Liver (tissue), 5 donors: ENCODE data around the gene PSEN2. TPM values are rescaled to one million over a fixed set of nuclear protein-coding genes. Genes with fewer than 3 reads are reported as not detected.

Experiments
- EGR1 ChIP-seq, 2 donors: IDR thresholded peaks; 2 replicates each; pipeline ENCODE4 v1.6.1; 2016 to 2018; ENCODE audit warnings: antibody characterized with exemption in 2 of 2, low read depth in 2 of 2
- FOXA1 ChIP-seq: IDR thresholded peaks from 2 replicates; pipeline ENCODE4 v1.6.1; 2016; ENCODE audit warnings: antibody characterized with exemption
- FOXA2 ChIP-seq: IDR thresholded peaks from 2 replicates; pipeline ENCODE4 v1.6.1; 2016; ENCODE audit warnings: antibody characterized with exemption
- GABPA ChIP-seq, 2 donors: IDR thresholded peaks in 1 of 2; conservative IDR thresholded peaks in 1 of 2; 2 replicates each; pipeline ENCODE4 v1.6.1; 2016; ENCODE audit warnings: antibody characterized with exemption in 2 of 2, mild to moderate bottlenecking in 1 of 2, moderate library complexity in 1 of 2
- HNF4A ChIP-seq, 2 donors: conservative IDR thresholded peaks; 2 replicates each; pipeline ENCODE4 v1.6.1; 2016; ENCODE audit warnings: antibody characterized with exemption in 2 of 2, mild to moderate bottlenecking in 2 of 2
- HNF4G ChIP-seq: IDR thresholded peaks from 2 replicates; pipeline ENCODE4 v1.6.1; 2016; ENCODE audit warnings: antibody characterized with exemption
- JUND ChIP-seq, 2 donors: IDR thresholded peaks; 2 replicates each; pipeline ENCODE4 v1.6.1; 2016; ENCODE audit warnings: antibody characterized with exemption in 2 of 2
- NR2F2 ChIP-seq: IDR thresholded peaks from 2 replicates; pipeline ENCODE4 v1.6.1; 2016; ENCODE audit warnings: antibody characterized with exemption
- REST ChIP-seq: IDR thresholded peaks from 2 replicates; pipeline ENCODE4 v1.6.1; 2016; ENCODE audit warnings: antibody characterized with exemption, mild to moderate bottlenecking
- RXRA ChIP-seq, 2 donors: IDR thresholded peaks; 2 replicates each; pipeline ENCODE4 v1.6.1; 2017 to 2018; ENCODE audit warnings: antibody characterized with exemption in 2 of 2, mild to moderate bottlenecking in 1 of 2
- SP1 ChIP-seq: IDR thresholded peaks from 2 replicates; pipeline ENCODE4 v1.6.1; 2018; ENCODE audit warnings: antibody characterized with exemption, mild to moderate bottlenecking
- polyA plus RNA-seq, 2 donors: library from polyadenylated mRNA; stranded (reverse) in 1 of 2; unstranded in 1 of 2; fragments of 200-250 nt in 1 of 2; fragments of >200 nt in 1 of 2; fragmentation: Nextera tagmentation in 1 of 2; extraction: Ambion mirVana in 1 of 2; gene quantifications; one replicate each; pipeline versions ENCODE4 v1.2.1 to v1.2.3, GENCODE V29; 2013 to 2015
- total RNA-seq, 2 donors: library from RNA; depleted of rRNA; stranded (reverse); fragments of >200 nt; gene quantifications; one replicate each; pipeline ENCODE4 v1.2.3, GENCODE V29; 2014
- donor health status: healthy.
- donor health status: healthy.
- donor health status: healthy.

The PSEN2 gene
- total and polyA plus RNA-seq, 4 donors = 6.9 to 19.0 (median 10.8) TPM

DNA sequence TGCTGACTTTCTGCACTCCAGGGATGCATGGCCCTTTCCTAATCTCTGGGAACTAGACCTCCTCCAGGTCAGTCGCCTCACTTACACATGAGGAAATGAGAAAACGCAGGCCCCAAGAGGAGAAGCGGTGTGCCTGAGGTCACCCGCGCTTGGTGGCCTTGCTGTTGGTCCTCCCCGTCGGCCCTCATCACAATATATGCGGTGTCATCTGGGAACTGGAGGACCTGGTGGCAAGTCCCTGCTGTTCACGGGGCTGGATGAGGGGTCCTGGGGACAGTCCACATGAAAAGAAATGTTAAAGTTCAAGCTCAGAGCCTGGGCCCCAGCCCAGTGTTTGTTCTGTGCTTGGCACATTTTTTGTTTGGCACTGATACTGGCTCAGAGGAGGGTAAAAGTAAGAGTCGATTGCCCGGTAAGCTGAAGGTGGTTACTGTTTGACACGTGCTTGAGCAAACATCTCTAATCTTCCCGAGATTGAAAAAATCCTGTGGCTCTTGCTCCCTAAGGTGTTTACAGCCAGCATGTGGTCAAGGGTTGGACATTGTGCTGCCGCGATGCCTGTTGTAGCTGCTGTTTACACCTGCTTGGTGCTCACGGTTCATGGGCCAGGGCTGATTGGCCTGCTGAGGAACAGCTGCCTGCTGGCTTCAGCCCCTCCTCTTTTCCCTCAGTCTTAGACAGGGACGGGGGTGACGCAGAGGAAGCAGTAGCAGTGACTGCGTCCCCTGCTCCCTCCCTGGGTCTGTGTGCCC lies 74.9 kb downstream of the PSEN2 start (continued):
- TF ChIP-seq GABPA (IDR thresholded peaks at IDR 0.05 in 1 of 2, conservative IDR thresholded peaks at IDR 0.05 in 1 of 2) (peak in 1 of 2 donors; percentile 38), HNF4G (no peak), JUND (IDR thresholded peaks at IDR 0.05) (peak; percentile 50 to 88), NR2F2 (peak; percentile 51), FOXA1 (peak; percentile 76), HNF4A (conservative IDR thresholded peaks at IDR 0.05) (peak; percentile 82 to 88), FOXA2 (peak; percentile 88), RXRA (IDR thresholded peaks at IDR 0.05) (peak; percentile 89 to 95), SP1 (peak; percentile 90), EGR1 (IDR thresholded peaks at IDR 0.05; ENCODE audit: low read depth in 2 of 2) (peak in 1 of 2 donors; percentile 70), REST (peak; percentile 62)

Other genes starting within 250 kb of the PSEN2 start
- gene ITPKB, start 131.3 kb upstream of the PSEN2 start, total RNA-seq = 1 to 10 TPM; 5.6 to 5.8 TPM
- gene ITPKB, start 131.3 kb upstream of the PSEN2 start, polyA plus RNA-seq = 1 to 10 TPM in 1 of 2 donors, under 1 TPM in 1; 0.61 to 1.8 TPM
- gene COQ8A, start 69.7 kb downstream of the PSEN2 start, total RNA-seq = 10 to 100 TPM; 24.4 to 57.1 TPM
- 10 to 100 TPM; 52.8 to 60.0 TPM for gene COQ8A, start 69.7 kb downstream of the PSEN2 start, polyA plus RNA-seq